Measurements from ENCODE around the gene KIF26A.

- TF ChIP-seq CTCF (IDR thresholded peaks at IDR 0.05 in 4 of 5, conservative IDR thresholded peaks at IDR 0.05 in 1 of 5) (no peak), POLR2A (IDR thresholded peaks at IDR 0.05) (no peak)
Observed at GRCh38 chr14:104217486-104218360, 79.3 kb downstream of the KIF26A start.
